GM19240 (cell line): ENCODE data around the gene ZNF487.
"Not testable (repeated sequence)": the region's sequence is repeated elsewhere in the genome, so short reads cannot be mapped to it uniquely, and the experiment has no call there.

ENCODE experiments used
- DNase-seq: peaks from one replicate; pipeline ENCODE4 v3.0.0; 2011; ENCODE audit warnings: low spot score; ENCODE audit not compliant: insufficient read length

Gene ZNF487

DNA sequence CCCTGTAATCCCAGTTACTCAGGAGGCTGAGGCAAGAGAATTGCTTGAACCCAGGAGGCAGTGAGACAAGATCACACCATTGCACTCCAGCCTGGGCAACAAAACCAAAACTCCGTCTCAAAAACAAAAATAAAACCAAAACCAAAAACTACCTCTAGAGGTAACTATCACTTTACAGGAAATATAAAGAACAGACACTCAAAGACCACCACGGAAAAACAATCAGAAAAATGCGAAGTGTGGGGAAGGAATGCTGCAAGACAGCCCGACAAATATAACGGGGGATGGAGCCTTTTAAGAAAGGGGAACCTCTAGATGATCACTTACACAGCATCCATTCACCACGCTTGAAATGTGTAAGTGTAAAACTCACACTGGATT, 32.2 kb upstream of the ZNF487 start:
- no peak for DNase-seq

DNA sequence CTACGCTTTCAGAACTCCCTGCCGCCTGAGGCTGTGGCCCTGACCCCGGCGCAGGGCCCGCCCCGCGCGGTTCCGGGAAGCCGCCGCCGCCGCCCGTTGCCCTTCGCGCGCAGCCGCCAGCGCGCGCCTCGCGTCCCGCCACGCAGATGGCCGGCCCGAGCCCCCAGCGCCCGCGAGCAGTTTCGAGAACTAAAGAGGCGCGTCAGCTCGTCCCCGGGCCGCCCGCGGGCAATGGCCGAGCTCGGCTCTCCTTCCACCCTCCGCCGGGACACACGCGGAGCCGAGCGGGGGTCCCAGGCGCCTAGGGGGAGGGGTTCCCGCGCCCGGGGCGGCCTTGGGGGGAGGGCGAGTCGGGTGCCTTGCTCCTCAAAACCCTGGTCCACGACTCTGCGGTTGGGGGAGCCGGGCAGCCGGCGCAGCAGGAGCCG, 29.7 kb upstream of the ZNF487 start:
- DNase-seq, result no peak

DNA sequence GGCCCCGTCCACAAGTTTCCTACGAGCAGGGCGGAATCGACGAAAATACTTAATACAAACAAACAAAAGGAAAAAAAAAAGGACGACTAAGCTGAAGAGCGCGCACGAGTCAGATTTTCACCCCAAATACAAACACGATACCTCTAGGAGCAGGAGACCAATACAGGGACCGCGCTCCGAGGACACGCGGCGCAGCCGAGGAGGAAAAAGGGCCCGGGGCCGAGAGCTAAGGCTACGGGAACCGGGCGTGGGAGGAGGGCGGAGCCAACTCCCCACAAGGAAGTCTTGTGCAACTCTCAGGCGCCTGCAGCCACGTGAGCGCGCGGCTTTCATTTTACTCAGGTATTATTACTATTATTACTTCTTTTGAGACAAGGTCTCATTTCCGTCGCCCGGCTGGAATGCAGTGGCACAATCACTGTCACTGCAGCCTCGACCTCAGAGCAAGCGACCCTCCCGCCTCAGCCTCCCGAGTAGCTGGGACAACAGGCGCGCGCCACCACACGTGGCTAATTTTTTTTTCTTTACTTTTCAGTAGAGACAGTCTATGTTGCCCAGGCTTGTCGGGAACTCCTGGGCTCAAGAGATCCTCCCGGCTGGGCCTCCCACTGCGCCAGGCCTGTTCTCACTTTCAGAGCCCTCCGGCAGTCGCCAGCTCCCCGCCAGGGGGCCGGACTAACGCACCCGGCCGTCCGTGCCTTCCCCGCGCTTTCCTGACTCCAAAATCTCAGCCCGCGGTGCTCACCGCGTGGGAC, 29.2 kb upstream of the ZNF487 start:
- peak; percentile 71 for DNase-seq

DNA sequence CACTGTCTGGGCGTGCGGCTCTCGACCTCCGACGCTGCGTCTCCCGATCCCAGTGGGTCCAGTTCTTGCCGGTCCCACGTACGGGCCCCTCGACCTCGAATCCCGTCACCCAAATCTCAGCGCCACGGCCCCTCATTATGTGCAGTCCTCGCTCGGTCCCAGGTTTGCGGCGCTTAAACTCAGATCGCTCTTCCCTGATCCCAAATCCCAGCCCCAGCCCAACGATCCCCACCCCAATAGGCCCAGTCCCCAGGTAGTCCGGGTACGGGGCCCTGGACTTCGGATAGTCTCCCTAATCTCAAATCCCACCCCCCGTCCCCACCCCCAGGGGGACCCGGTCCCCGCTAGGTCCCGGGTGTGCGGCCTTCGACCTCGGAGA, 28.6 kb upstream of the ZNF487 start:
- DNase-seq, result no peak

DNA sequence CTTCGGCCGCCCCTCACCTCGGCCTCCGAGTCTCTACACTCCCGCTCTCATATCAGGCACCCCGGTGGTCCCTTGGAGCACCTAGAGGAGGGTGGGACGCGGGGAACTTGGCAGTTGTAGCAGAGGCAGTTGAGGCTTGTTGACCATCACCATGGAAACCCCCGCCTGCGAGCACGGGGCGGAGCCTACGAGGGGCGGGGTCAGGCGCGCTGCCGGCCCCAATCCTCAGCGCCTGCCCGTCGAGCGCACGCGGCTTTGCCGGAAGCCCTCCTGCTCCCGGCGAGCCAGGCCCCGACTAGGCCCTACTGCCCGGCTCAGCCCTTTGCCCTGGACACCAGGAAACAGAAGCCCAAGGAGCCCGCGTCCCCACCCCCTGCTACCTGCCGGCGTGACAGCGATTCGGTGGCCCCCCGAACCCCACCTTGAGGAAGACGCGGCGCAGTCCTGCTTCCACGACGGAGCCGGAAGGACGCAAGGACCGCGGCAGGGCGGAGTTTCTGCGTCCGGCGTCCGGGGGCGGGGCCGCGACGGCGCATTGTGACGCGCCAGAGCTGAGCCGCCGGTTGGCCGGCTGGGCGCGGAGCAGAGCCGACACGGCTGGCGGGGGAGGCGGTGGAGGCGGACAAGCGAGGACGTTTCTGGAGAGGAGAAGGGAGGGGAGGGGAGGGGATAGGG, 28.1 kb upstream of the ZNF487 start, which contains the start of gene HNRNPF:
Gene HNRNPF (minus strand): TSS at position 477 of the 675 bp plus-strand sequence. CDS start 21,302 bp downstream, outside the sequence.
- peak; percentile 75 for DNase-seq

DNA sequence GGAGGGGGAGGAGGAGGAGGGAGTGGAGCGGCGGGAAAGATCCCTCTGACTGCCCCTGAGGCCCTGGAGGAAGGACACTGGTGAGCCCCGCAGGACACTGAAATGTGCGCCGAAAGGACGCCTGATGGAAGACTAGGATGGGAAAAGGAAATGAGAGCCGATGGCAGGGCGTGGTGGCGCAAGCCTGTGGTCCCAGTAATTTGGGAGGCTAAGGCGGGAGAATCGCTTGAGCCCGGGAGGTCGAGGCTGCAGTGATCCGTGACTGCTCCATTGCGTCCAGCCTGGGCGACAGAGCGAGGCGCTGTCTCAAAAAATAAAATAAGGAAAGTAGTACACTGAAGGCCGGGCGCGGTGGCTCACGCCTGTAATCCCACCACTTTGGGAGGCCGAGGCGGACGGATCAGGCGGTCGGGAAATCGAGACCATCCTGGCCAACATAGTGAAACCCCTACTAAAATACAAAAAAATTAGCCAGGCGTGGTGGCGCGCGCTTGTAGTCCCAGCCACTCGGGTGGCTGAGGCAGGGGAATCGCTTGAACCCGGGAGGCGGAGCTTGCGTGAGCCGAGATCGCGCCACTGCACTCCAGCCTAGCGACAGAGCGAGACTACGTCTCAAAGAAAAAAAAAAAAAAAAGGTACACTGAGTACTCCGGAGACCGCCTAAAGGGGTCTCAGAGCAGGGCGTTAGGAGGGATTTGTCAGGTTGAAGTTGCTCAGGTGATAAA, 27.4 kb upstream of the ZNF487 start:
- no peak for DNase-seq

DNA sequence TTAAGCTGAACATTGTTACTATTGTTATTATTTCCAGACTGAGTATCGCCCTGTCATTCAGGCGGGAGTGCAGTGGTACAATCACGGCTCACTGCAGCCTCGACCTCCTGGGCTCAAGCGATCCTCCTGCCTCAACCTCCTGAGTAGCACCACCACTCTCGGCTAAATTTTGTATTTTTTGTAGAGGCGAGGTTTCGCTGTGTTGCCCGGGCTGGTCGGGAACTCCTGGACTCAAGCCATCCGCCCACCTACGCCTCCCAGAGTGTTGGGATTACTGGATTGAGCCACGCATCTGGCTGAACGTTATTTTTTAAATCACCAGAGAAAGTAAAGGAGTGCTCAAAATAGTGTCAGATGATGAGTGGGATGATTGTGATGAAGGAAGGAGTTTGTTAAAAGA, 26.6 kb upstream of the ZNF487 start:
- DNase-seq, result no peak

DNA sequence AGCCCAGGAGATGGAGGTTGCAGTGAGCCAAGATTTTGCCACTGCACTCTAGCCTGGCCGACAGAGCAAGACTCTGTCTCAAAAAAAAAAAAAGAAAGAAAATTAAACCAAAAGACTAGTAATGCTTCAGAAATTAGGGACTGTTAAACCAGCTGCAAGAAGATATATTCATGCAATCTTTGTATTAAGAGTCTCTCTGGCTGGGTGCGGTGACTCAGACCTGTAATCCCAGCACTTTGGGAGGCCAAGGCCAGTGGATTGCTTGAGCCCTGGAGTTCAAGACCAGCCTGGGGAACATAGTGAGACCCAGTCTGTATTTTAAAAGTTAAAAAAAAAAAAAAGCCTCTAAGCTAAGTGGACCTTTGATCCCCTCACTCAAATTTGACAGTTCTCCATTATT, 25.4 kb upstream of the ZNF487 start:
- DNase-seq, result no peak

DNA sequence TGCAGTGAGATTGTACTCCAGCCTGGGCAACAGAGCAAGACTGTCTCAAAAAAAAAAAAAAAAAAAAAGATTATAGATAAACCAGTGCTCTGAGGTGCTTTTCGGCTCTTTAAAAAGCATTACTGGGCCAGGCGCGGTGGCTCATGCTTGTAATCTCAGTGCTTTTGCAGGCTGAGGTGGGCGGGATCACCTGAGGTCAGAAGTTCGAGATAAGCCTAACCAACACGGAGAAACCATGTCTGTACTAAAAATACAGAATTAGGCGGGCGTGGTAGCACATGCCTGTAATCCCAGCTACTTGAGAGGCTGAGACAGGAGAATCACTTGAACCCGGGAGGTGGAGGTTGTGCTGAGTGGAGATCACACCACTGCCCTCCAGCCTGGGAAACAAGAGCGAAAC, 21.4 kb upstream of the ZNF487 start:
- DNase-seq, result no peak

DNA sequence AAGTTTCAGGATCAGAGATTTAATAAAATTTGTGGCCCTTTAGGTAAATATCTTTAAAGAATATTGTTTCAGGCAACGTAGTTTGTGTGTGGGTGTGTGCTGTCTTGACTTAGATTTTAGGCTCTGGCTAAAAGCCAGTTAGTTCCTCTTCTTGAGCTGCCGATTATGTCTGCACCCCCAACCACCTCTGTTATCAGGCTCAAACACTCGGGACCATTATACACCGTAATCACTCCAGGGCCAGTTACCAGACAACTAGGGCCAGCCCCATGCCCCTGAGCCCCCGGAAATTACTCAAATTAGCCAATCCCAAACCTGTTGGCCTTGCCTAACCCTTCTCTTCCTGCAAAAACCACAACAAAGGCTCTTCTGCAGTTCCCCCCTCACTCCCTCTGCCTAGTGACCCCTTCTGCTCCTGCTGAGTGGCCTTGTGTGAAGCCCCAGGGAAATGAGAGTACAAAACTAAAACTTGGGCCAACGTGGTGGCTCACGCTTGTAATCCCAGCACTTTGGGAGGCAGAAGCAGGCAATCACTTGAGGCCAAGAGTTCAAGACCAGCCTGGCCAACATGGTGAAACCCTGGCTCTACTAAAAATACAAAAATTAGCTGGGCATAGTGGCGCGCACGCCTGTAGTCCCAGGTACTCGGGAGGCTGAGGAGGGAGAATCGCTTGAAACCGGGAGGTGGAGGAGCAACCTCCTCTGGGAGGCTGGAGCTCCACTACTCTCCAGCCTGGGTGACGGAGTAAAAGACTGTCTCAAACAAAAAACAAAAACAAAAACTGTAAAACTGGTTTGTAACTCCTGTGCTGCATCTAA, 18.8 kb upstream of the ZNF487 start:
- peak; percentile 29 for DNase-seq

DNA sequence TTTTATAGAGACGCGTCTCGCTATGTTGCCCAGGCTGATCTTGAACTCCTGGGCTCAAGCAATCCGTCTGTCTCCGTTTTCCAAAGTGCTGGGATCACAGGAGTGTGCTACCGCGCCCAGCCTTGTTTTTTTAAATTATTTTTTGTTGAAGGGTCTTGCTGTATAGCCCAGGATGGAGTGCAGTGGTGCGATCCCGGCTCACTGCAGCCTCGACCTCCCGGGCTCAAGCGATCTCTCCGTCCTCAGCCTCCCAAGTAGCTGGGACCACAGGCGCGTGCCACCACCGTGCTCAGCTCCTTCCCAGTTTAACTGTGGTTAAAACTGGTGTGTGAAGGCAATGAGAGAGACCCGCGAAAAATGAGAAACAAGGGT, 16.9 kb upstream of the ZNF487 start:
- no peak for DNase-seq

DNA sequence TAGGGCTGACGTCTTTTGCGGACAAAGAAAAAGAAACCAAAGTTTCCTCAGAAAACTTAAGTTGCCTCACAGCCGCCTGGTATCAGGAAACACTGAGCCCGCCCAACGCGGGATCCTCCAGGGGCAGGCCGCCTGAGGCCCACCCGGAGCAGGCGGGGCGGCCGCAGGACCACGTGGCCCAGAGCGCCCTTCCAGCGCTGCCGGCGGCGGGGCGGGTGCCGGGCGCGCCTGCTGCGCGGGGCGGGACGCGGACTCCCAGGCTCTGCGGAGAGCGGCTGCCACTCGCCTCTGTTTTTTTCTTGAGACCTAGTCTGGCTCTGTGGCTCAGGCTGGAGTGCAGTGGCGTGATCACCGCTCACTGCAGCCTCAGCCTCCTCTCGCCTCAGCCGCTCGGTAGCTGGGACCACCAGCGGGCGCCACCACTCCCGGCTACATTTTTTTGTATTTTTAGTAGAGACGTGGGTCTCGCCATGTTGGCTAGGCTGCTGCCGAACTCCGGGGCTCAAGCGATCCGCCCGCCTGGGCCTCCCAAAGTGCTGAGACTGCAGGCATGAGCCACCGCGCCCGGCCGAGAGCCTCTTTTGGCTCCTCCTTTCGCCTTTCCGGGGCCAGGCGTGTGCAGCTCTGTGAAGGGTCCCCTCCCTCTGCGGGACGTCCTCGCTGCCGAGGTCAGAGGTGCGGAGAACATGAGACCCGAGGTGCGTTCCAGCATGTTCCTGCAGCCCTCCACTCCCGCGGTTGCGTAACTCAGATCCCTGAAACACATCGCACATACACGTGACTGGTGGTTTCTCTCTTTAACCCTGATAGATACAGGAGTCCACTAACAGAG, 16.3 kb upstream of the ZNF487 start:
- DNase-seq, result peak; percentile 53

DNA sequence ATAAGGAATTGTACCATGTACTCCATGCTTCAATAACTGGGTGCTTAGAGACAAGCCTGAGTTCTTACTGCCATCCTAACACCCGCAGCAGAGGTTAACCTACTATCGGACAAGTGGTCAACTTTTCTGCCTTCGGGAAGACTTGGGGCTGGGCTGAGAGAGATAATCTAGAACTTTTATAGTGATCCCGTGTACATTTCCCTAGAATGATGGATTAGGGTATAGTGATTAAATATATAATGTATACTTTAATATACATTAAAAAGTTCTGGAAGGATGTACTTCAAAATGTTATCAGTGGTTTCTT, 15.8 kb upstream of the ZNF487 start:
- no peak for DNase-seq

DNA sequence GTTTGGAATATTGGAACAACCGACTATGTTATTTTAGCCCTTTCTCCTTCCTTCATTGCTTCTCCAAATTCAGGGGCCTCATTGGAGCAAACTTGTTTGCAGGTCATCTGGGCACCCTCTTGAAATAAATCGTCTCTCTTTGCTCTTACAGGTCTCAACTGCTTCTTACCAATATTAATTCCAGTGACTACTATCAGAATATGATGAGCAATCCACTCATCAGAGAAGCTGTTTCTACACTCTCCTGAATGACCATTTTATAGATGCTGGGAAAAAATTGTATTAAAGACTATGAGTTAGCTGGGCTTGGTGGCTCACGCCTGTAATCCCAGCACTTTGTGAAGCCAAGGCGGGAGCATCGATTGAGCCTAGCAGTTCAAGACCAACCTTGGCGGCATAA, 15.4 kb upstream of the ZNF487 start:
- no peak for DNase-seq

DNA sequence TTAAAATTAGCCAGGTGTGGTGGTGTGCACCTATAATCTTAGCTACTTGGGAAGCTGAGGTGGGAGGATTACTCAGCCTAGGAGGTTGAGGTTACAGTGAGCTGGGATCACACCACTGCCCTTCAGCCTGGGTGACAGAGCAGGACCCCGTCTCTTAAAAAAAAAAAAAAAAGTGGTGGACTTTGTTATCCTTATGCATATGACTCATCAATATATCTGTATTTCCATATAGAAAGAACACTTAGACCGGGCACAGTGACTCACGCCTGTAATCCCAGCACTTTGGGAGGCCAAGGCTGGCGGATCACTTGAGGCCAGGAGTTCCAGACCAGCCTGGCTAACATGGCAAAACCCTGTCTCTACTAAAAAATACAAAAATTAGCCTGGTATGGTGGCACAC, 15.0 kb upstream of the ZNF487 start:
- DNase-seq, result not testable (repeated sequence)

DNA sequence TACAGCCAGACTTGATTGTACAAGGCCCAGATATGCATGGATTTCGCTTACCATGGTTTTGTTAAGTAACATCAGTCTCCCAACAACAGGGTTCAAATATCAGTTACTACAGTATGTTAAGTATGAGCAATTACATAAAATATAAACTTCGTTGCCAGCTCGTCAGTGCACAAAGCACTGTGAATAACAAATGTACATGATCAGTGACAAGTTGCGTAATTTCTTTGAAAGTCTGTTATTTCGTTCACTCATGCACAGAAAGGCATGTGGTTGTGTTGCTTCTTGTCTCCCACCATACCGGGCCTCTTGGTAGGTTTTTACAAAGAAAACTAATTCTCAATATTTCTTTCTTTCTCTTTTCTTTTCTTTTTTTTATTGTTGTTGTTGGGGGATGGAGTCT, 12.5 kb upstream of the ZNF487 start:
- DNase-seq, result no peak

DNA sequence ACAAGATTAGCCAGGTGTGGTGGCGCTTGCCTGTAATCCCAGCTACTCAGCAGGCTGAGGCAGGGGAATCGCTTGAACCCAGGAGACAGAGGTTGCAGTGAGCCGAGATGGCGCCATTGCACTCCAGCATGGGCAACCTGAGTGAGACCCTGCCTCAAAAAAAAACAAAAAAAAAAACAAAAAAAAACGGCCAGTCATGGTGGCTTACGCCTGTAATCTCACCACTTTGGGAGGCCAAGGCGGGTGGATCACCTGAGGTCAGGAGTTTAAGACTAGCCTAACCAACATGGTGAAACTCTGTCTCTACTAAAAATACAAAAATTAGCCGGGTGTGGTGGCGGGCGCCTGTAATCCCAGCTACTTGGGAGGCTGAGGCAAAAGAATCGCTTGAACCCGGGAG, 10.4 kb upstream of the ZNF487 start:
- not testable (repeated sequence) for DNase-seq

DNA sequence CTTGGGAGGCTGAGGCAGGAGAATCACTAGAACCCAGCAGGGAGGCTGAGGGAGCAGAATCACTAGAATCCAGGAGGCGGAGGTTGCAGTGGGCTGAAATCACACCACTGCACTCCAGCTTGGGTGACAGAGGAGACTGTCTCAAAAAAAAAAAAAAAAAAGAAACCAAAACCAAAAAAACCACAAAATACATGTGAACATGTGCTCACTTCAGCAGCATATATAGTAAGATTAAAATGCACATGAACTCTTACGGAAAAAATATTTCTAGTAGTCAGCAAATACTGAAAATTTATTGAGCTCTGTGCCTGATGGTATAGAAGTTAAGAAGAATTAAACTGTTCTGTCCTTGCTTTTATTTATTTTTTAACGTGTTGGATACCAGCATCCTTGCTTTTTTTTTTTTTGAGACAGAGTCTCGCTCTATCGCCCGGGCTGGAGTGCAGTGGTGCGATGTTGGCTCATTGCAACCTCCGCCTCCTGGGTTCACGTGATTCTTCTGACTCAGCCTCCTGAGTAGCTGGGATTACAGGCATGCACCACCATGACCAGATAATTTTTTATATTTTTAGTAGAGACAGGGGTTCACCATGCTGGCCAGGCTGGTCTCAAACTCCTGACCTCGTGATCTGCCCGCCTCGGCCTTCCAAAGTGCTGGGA, 9.6 kb upstream of the ZNF487 start:
- DNase-seq, result no peak

DNA sequence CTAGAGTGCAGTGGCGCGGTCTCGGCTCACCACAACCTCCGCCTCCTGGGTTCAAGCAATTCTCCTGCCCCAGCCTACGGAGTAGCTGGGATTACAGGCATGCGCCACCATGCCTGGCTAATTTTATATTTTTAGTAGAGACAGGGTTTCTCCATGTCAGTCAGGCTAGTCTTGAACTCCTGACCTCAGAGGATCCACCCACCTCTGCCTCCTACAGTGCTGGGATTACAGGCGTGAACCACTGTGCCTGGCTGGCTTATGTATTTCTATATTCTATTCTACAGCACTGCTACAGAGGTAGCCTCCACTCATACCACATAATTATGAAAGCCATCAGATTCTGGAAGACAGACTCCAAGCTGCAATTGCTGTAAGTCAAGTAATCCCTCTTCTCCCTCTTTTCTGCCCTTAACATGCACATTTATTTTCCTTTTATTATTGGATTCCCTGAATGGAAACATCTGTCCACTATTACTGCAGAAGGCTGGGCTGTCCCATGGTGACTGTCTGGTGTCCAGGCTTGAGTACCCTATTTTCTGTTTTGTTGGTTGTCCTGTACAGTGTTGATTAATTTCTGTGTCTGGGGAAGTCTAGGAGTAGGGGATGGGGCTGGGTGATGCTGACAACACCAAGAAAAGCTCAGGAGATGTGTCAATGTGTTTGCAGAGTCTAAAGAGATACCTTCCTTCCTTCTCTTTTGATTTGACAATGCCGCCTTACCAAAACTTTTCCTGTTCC, 5.8 kb upstream of the ZNF487 start:
- no peak for DNase-seq
